Caki2 (cell line): ENCODE data around the gene MAPKAPK3. TPM values are rescaled to one million over a fixed set of nuclear protein-coding genes. Genes with fewer than 3 reads are reported as not detected.
A peak's percentile ranks its signal among the peaks of the same experiment; 100 is the strongest.

ENCODE experiments used
- DNase-seq: peaks from one replicate; pipeline ENCODE4 v3.0.0-alpha.2; 2015; ENCODE audit warnings: low read depth
- in situ Hi-C: cut with HindIII; loops from 2 replicates; pipeline ENCODE4 v1.10.0; 2016; ENCODE audit warnings: low sequenced_read_pairs, low pct_unique_long_range_greater_than_20kb, mixed read lengths
- total RNA-seq: library from RNA; depleted of rRNA; stranded (reverse); fragments of >200 nt; shearing (Covaris generic); gene quantifications from 2 replicates; pipeline ENCODE4 v1.2.3, GENCODE V29; 2014; ENCODE audit warnings: low replicate concordance

MAPKAPK3 gene
- total RNA-seq, 1 experiment from 2014 or later, result 238 TPM

DNA sequence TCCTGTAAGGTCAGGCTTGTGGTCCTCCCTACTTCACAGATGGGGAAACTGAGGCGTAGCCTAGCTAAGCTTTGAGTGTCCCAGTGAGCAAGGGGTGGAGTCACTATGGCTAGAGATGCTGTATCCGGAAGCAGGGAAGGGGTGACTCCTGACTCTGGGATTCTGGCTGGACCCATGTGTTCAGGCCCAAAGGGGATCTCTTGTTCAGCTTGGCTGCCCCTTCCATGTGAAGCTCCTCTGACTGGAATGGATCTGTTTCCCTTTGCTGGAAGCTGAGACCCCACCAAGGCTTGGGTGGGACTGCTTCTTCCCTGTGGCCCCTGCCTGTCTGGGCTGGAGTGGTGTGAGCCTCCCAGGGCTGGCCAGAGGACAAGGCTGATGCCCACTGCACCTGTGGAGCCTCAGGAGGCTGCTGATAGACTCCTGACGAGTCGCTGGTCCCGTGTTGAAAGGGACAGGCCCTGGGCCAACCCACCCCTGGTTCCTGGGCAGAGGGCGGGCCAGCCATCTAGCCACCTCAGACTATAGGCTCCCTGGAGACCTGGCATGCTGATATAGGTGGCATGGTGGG, 1.0 kb downstream of the MAPKAPK3 start:
- in situ Hi-C loops, result no loop called here
- DNase-seq, result no peak

DNA sequence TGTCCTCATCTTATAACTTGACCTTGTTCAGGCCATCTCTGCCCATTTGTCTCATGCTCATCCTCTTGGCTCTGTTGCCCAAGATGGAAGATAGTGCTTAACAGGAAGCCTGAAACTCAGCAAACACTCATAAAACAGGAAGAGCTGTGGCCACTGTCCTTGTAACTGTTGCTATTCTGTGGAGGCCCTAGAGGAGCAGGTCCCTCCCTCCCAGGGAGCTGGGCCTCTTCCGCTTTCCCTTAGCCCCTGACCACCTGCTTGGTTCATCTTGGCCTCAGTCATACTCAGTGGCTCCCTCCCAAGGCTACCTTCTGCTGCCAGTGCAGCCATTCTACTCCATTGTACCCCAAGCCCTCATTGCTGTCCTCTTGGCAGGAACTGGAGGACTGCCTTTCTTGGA, 3.5 kb downstream of the MAPKAPK3 start:
- no peak for DNase-seq
- in situ Hi-C loops, result no loop called here

DNA sequence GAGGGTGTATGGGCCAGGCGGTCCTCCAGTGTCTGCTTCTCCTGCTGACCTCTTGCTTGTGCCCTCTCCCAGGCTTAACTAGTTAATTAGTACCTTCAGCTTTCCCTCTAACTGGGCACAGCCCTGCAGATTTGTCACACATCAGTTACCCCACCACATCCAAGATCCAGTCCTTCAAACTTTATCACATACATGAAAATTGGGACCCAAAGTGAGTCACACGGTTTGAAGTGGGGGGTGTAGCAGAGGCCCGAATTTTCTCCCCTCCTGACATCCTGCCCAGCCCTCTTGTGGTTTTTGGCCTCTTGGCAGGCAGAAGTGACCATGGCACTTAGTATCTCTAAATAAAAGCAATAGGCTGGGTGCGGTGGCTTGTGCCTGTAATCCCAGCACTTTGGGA, 3.9 kb downstream of the MAPKAPK3 start:
- peak; percentile 93 for DNase-seq
- in situ Hi-C loops, result no loop called here

DNA sequence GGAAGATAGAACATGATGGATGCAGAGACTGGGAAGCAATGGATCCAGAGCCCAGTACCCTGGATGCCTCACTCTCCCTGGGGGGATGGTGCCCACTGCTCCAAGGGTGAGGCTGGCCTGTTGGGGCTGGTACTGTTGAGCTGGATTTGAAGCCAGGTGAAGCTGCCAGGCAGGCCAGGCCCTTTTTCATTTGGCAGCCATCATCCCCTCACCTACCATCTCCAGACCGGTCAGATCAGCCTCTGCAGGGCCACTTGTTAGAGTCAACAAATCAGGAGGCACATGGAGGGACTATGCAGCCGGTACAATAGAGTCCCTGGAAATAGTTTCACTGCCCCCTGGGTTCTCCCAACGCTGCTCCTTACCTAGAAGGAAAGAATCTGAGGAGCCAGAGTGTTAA, 5.9 kb downstream of the MAPKAPK3 start:
- DNase-seq, result no peak
- in situ Hi-C loops, result no loop called here

DNA sequence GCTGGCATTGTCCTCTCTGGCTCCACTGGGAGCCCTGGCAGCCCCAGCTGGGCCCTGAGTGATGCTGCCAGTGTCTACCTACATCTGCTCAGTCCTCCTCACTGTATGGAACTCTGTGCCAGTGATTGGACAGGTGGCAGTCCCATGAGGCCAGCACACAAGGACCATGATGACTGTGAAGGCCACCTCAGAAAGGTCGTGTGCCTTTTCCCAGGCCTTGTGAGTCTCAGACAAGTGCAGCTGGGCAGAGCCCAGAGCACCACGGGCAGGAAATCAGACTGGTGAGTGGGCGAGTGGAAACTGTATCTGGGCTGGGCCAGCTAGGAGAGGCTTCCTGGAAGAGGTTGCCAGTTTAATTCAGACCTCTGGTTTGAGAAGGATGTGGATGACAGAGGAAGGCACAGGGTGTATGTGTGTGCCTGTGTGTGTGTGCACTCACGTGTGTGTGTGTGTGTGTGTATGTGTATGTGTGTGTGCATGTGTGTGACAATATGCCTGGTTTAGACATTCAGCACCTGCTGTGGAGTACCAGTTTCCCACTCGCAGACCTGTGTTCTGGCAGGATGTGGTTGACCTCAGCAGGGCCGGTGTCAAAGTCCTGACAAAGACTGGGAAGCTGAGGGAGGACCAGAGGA, 7.0 kb downstream of the MAPKAPK3 start:
- no peak for DNase-seq
- in situ Hi-C loops, result no loop called here

DNA sequence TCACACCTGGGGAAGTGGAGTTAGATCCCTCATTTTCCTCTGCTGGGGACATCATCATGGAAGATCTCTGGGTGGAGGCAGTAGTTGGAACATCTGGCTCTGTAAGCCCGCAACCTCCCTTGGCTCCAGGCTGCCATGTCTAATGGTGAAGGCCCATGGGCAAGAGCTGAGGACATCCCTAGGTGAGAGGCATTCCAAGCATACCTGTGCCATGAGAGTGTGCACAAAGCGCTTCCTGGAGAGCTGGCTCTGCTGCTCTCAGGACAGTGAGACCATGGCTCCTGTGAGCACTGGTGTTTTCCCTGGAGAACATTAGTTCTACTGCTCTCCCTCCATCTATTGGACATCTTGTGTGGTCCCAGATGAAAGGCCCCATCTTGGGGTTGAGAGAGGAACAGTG, 7.7 kb downstream of the MAPKAPK3 start:
- DNase-seq, result no peak
- in situ Hi-C loops, result no loop called here

DNA sequence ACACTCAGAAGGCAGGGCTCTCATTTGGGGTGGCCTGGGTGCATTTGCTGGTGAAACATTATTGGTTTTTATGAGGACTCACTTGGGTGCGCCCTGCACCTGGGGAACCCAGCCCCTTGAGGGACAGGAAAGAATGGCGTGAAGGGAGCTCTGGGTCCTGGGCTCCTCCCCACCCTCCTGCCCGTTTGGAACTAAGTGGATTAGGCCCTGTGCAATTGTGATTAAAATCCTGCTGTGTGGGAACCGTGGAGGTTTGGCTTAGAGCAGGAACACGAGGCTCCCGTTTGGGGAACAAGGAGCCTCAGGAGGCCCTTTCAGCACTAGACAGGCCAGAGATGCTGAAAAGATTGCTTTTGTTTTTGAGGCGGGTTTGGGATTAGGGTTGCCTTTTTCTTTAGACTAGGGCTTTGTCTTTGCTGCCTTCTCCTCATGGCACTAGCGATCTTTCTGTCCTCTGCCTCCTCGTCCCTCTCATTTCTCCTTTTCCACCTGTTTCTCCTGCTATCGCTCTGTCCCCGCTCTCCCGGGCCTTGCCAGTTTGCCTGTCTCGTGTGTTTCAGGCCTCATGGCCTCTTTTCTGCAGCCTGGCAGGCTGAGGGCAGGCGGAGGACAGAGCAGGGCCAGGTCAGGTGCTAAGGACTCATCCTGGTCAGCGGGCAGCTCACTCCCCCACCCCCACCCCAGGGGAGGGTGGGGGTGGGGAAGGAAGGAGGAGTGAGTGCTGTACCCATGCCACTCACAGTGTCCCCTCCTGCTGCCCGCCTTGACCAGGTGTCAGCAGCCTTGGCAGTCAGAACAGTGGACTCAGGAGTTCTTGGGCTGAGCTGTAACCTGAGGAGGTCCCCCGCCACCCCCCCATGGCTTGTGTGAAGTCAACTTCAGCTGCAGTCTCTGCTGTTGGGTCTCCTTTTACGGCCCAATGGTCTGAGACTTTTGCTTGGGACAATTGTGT, 8.6 kb downstream of the MAPKAPK3 start:
- in situ Hi-C loops, result no loop called here

DNA sequence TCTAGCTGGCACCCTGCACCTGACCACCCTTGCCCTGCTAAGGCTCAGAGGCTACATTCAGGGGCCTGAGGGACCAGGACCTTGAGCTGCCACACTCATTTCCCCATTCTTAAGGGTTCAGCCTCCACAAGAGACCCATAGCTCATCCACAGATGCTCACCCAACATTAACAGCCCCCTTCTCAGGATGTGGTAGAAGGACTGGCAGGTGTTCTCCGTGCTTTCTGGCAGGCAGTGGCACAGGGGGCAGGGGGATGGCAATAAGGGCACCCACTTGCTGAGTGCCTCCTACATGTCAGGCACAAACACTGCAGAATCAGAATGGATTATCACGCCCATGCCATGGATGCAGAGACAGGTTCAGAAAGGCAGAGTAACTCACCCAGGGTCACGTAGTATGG, 9.4 kb downstream of the MAPKAPK3 start:
- in situ Hi-C loops, result no loop called here
- DNase-seq, result no peak

More for the DNA sequence above, 8.6 kb downstream of the MAPKAPK3 start:
- peak; percentile 68 for DNase-seq

DNA sequence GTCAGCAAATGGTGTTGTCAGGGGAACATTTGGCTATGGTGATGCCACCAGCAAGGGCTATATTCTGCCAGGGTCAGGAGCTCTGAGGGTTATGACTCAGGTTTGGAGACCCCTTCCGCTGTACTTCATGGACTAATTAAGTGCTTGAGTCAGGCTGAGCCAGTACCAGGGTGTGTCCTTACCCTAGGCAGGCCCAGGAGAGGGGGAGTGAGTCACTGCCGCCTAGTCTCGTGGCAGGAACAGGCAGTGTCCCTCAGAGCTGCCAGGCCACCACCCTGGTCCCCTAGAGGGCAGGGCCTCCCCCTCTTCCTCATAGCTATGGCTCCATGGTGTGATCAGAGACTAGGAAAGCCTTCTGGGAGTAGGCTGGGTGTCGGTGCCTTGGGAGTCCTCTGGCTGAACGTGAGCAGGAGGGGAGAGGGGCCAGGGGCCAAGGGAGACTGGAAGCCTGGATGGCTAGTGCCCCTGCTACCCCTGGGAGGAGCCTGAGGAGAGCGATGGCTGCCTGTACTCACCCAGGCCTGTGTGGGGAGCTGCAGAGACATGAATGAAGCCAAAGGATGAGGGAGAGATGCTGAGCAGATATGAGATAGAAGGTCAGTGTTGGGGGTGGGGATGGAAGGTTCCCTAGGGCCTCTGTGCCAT, 10.6 kb downstream of the MAPKAPK3 start:
- DNase-seq, result peak; percentile 94
- in situ Hi-C loops, result no loop called here

DNA sequence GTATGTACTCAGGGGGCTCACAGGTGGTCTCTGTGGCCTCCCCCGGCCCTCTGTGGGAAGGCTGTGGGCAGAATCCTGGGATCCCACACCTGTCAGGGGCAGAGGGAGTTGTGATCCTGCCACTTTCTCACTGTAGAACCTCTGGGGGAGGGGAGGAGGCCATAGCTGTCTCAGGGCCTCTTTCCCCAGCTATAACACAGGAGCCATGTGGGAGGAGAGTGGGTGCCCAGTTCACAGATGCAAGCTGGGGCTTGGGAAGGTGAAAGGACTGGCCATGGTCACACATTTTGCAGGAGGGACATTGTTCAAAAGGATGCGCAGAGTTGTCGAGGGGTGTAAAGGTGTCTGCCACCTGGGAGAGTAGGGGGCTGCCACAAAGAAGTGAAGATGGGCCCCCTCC, 11.7 kb downstream of the MAPKAPK3 start:
- no peak for DNase-seq
- in situ Hi-C loops, result no loop called here

DNA sequence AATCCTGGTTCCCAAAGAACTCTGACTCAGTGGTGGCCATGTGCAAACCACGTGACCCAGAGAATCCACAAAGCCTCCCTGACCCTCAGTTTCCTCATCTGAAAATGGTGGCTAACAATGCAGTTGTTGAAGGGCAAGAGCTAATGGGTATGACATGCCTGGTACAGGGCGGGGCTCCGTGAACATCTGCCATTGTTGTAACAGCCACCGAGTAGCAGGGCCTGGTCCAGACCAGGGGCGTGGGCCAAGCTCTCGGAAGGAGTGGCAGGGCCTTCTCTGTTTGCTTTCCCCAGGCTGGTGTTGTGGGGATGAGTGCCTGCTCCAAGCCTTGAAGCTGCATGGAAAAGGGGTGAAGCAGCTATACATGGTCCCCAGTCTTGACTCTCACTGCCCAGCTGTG, 13.4 kb downstream of the MAPKAPK3 start:
- in situ Hi-C loops, result no loop called here
- DNase-seq, result no peak

DNA sequence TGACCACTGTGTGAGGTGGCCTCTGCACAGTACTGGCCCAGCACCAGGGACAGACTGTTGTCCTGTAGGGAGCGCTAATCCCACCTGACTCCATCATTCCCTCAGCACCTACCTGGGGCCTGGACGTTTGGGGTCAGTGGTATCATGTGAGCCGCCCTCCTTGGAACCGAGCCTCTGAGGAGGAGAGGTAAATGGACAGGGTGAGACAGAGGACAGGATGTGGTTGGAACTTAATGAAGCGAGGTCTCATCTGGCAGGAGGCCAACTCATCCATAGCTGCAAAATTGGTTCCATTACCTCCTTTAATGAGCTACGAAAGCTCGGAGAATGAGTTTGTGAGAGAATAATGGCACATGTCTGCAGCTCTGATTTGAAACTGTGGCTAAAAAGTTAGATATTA, 13.9 kb downstream of the MAPKAPK3 start:
- in situ Hi-C loops, result no loop called here
- peak; percentile 91 for DNase-seq

DNA sequence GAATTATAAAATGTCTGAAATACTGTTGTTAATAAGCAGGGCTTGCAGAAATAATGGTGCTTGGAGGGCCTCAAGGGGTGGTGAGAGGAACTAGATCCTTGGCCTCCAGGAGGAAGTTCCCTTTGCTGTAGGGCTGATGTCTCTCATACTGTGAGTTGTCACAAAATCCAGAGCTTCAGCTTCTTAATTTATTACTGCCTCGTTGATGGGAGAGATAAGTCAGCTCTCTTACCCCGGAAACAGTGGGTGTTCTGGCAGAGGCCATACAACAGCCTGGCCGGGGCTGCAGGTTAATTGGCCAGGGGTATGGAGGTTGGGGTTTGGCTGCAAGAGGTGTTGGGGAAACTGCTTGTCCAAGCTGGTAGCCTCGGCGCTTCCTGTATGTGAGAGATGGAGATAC, 15.5 kb downstream of the MAPKAPK3 start:
- in situ Hi-C loops, result no loop called here
- no peak for DNase-seq

DNA sequence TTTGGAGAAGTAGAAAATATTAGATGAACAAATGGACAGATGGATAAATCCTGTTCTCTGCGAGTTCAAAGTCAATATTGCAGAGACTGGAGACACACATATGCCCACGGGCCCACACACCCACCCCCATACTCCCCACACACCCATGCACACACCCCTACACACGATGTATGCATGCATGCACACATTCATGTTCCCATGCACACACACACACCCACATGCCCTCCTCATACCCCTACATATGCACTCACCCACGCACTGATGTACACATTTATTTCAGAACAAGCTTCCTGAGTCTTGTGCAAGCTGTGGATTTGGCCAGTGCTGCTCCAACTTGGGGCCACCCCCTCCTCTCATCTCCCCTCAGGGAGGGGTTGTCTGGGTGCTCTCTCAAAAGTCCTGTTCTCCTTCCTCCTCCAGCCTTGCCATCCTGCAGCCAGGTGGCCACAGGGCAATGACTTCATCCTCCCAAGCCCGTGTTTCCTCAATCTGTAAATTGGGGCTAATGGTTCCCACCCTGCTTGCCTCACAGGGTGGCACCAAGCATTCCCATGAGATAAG, 16.4 kb downstream of the MAPKAPK3 start:
- in situ Hi-C loops, result no loop called here

DNA sequence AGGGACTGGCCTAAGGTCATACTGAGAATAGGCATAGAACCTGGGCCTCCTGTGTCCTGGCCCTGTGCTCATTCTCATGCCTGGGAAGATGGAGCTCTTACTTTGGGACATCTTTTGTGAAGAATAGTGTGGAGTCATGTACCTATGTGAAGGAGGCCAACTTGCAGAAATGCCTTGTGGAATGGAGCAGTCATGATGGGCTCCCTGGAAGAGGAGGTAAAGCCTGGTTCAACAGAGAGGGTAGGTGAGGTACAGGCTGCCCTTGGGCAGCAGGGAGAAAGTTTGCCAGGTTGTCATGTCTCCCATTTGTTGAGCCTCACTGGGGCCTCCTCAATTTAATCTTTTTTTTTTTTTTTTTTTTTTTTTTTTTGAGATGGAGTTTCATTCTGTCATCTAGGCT, 18.1 kb downstream of the MAPKAPK3 start:
- no peak for DNase-seq
- in situ Hi-C loops, result no loop called here

More for the DNA sequence above, 16.4 kb downstream of the MAPKAPK3 start:
- DNase-seq, result no peak

DNA sequence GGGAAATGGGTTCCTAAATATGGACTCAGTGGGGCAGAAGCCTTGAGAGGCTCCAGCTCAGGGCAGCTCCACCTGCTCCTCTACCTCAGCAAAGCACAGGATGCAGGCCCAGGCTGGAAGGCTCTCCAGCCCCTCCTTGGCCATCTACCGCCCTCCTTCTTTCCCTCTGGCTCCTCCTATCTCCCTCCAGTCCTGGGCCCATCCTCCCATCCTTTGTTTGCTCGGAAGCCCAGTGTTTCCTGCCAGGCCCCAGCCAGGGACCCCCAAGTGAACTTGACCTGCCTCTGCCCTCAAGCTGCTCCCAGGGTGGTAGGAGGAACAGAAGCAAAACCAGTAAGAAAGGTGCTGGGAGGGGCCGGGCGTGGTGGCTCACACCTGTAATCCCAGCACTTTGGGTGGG, 20.1 kb downstream of the MAPKAPK3 start:
- DNase-seq, result no peak
- in situ Hi-C loops, result no loop called here

DNA sequence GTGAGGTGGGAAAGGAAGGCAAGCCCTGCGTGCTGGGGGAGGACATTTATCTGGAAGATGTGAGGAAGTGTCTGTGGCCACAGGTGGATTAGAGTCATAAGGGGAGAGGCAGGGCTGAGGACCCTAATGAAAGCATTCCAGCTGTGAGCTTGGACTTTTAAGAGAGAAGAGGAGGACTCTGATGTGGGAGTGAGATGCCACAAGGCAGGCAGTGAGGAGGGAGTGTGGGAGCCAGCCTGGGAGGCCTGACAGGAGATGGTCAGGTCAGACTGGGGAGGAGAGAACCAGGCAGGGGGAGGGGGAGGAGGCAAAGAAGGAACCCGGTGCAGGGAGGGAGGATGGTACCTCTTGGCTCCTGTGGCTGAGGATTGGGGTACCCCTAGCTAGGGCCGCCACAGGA, 21.0 kb downstream of the MAPKAPK3 start:
- in situ Hi-C loops, result no loop called here
- DNase-seq, result no peak

DNA sequence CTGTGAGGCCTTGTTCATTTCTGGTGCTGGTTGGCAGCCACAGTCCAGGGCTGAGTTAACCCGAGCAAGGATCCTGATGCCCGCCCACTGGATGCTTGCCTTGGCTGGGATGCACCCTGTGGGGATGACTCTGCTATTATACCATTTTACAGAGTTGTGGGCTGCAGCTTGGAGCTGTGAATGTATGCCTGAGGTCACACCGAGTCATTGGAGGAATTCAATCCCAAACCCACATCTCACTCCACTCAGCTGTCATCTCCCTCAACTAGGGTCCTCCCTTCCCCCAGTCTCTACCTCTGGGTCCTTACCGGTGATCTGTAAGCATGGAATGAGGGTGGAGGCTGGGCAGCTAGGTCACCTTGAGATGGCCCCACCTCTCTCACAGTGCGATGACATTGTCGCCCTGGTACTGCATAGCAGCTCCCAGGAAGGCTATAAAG, 22.1 kb downstream of the MAPKAPK3 start:
- in situ Hi-C loops, result no loop called here
- peak; percentile 66 for DNase-seq
